ENCODE results near the gene FCN2.

The FCN2 gene

GRCh38 chr9:134869554-134870300 lies 10.9 kb upstream of the FCN2 start:
- DNase-seq = no peak

GRCh38 chr9:134870301-134870694 lies 10.3 kb upstream of the FCN2 start:
- DNase-seq = no peak

- DNase-seq = no peak
Observed at GRCh38 chr9:134870746-134871662, 9.6 kb upstream of the FCN2 start.

GRCh38 chr9:134871697-134872340 lies 8.8 kb upstream of the FCN2 start:
- DNase-seq = no peak

- no peak for DNase-seq
Observed at GRCh38 chr9:134872482-134873231, 8.0 kb upstream of the FCN2 start.

GRCh38 chr9:134875371-134875770 lies 5.2 kb upstream of the FCN2 start:
- DNase-seq = no peak

GRCh38 chr9:134877541-134877940 lies 3.1 kb upstream of the FCN2 start:
- no peak for DNase-seq

- DNase-seq = no peak
Observed at GRCh38 chr9:134879664-134880483, 736 bp upstream of the FCN2 start.

GRCh38 chr9:134881313-134881670 lies 682 bp downstream of the FCN2 start:
- DNase-seq = no peak

- no peak for DNase-seq
Observed at GRCh38 chr9:134882204-134882785, 1.7 kb downstream of the FCN2 start.

GRCh38 chr9:134883040-134883782 lies 2.6 kb downstream of the FCN2 start:
- DNase-seq = no peak

- no peak for DNase-seq
Observed at GRCh38 chr9:134884492-134884891, 3.9 kb downstream of the FCN2 start.

GRCh38 chr9:134885001-134885678 lies 4.5 kb downstream of the FCN2 start:
- no peak for DNase-seq

- DNase-seq = no peak
Observed at GRCh38 chr9:134885679-134886412, 5.2 kb downstream of the FCN2 start.

GRCh38 chr9:134886413-134886913 lies 5.9 kb downstream of the FCN2 start:
- no peak for DNase-seq

GRCh38 chr9:134887219-134887618 lies 6.6 kb downstream of the FCN2 start:
- DNase-seq = no peak

GRCh38 chr9:134887686-134888602 lies 7.3 kb downstream of the FCN2 start:
- DNase-seq = no peak

- no peak for DNase-seq
Observed at GRCh38 chr9:134888603-134889190, 8.1 kb downstream of the FCN2 start.

Measured in NCI-H2029 (cell line).